Stimulated activated CD4-positive, alpha-beta T cell treated with anti-CD3 and anti-CD28 coated beads, Interleukin-2, amount 100 ng/mL, for 24 hours (primary cell): ENCODE data around the gene DCDC2.
"Not testable (repeated sequence)": the region's sequence is repeated elsewhere in the genome, so short reads cannot be mapped to it uniquely, and the experiment has no call there.

Source experiments
- DNase-seq, 2 donors: peaks; one replicate each; pipeline ENCODE4 v3.0.0-alpha.2; 2020

DCDC2 gene

GRCh38 chr6:24207413-24207812 is 150.4 kb downstream of the DCDC2 start:
- no peak for DNase-seq

GRCh38 chr6:24205020-24205492 is 152.8 kb downstream of the DCDC2 start:
- no peak for DNase-seq

GRCh38 chr6:24204113-24204512 is 153.7 kb downstream of the DCDC2 start:
- not testable (repeated sequence) for DNase-seq

- no peak for DNase-seq
Measured at GRCh38 chr6:24197892-24198291, 160.0 kb downstream of the DCDC2 start.

GRCh38 chr6:24195836-24196597 is 161.8 kb downstream of the DCDC2 start:
- no peak for DNase-seq

GRCh38 chr6:24194978-24195700 is 162.7 kb downstream of the DCDC2 start:
- no peak for DNase-seq

- no peak for DNase-seq
Measured at GRCh38 chr6:24193364-24193763, 164.5 kb downstream of the DCDC2 start.

GRCh38 chr6:24191346-24191745 is 166.5 kb downstream of the DCDC2 start:
- no peak for DNase-seq

GRCh38 chr6:24188578-24189080 is 169.2 kb downstream of the DCDC2 start:
- no peak for DNase-seq

GRCh38 chr6:24187965-24188577 is 169.8 kb downstream of the DCDC2 start:
- no peak for DNase-seq

- no peak for DNase-seq
Measured at GRCh38 chr6:24186349-24186748, 171.5 kb downstream of the DCDC2 start.

- DNase-seq = no peak
Measured at GRCh38 chr6:24183584-24183983, 174.3 kb downstream of the DCDC2 start.

GRCh38 chr6:24157886-24158285 is 200.0 kb downstream of the DCDC2 start:
- no peak for DNase-seq

GRCh38 chr6:24154121-24154520 is 203.7 kb downstream of the DCDC2 start:
- no peak for DNase-seq

GRCh38 chr6:24152014-24152413 is 205.8 kb downstream of the DCDC2 start:
- DNase-seq = no peak

GRCh38 chr6:24149836-24150235 is 208.0 kb downstream of the DCDC2 start:
- DNase-seq = no peak

- DNase-seq = no peak
Measured at GRCh38 chr6:24149296-24149695, 208.6 kb downstream of the DCDC2 start.

GRCh38 chr6:24148684-24149083 is 209.2 kb downstream of the DCDC2 start:
- DNase-seq = no peak

- DNase-seq = no peak
Measured at GRCh38 chr6:24148154-24148570, 209.7 kb downstream of the DCDC2 start.

- no peak for DNase-seq
Measured at GRCh38 chr6:24147511-24148153, 210.2 kb downstream of the DCDC2 start.

- no peak for DNase-seq
Measured at GRCh38 chr6:24146871-24147270, 211.0 kb downstream of the DCDC2 start.

GRCh38 chr6:24145690-24146131 is 212.1 kb downstream of the DCDC2 start:
- no peak for DNase-seq

GRCh38 chr6:24142733-24143132 is 215.1 kb downstream of the DCDC2 start:
- DNase-seq = not testable (repeated sequence)
